Colonic mucosa (tissue), 4 donors: ENCODE data around the gene IFT81. TPM values are rescaled to one million over a fixed set of nuclear protein-coding genes. Genes with fewer than 3 reads are reported as not detected.

Experiments used
- DNase-seq: peaks from one replicate; pipeline ENCODE4 v3.0.0-alpha.2; 2020
- H3K27ac ChIP-seq: fragments of 200-600 bp; one replicate; pipeline ENCODE4 v1.8.0; 2021
- H3K27me3 ChIP-seq: fragments of 200-600 bp; one replicate; pipeline ENCODE4 v1.8.0; 2021
- H3K36me3 ChIP-seq: fragments of 200-600 bp; one replicate; pipeline ENCODE4 v1.8.0; 2021
- H3K4me1 ChIP-seq: fragments of 200-600 bp; one replicate; pipeline ENCODE4 v1.8.0; 2021; ENCODE audit warnings: mild to moderate bottlenecking
- H3K4me3 ChIP-seq: fragments of 200-600 bp; one replicate; pipeline ENCODE4 v1.8.0; 2021
- H3K9ac ChIP-seq, 2 donors: one replicate each; pipeline ENCODE4 v1.7.0; 2013; ENCODE audit warnings: control low read depth in 2 of 2, low read depth in 2 of 2, low read length in 2 of 2
- H3K9me3 ChIP-seq: fragments of 200-600 bp; one replicate; pipeline ENCODE4 v1.8.0; 2021
- intact Hi-C: fragments of 100-400 bp; cut with DNase I; formaldehyde crosslinking; loops from one replicate; pipeline ENCODE4 v1.14.1; 2022
- total RNA-seq, 2 donors: library from RNA; stranded (reverse); fragmentation: NEBNext Ultra II Directional in 1 of 2; extraction: Animal tissue kit (Norgen Biotek cat#: 25700) in 1 of 2; gene quantifications; one replicate each; pipeline ENCODE4 v1.2.1, GENCODE V29; 2021
- TF ChIP-seq, protein P1 (sequence below): fragments of 200-600 bp; IDR thresholded peaks from one replicate; pipeline ENCODE4 v1.8.0; 2022; ENCODE audit warnings: antibody characterized with exemption, mild to moderate bottlenecking
- donor health status: healthy.
- donor health status: DM: no; HTN: no; CAD: no.
- donor health status: DM: no; HTN: no; CAD: no.

IFT81 gene
- total RNA-seq, 2 donors from 2014 or later: 4.2 to 5.3 TPM

DNA sequence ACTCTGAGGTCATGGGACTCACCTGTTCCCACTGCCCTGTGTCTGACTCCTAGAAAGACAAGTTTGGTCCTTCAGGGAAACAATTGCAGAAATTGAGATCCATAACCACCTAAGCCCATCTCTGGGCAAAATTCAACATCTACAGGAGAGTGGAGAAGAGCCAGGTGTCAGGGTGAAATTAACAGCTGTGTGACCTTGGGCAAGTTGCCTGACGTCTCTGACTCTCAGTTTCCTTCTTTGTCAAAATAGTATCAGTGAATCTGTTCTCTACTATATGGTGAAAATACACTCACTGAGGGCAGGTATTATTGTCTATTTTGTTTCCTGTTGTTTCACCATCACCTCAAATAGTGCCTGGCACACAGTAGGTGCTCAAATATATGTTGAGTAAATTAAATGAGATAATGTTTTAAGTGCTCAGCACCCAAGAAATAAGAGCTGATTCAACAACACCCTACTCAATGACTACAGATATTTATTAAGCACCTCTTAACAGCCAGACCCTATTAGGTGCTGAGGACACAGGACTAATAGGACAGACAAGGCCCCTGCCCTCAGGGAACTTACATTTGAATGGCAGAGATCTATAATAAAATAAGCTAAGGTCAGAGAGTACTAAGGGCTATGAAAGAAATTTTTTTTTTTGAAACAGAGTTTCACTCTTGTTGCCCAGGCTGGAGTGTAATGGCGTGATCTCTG, 14.2 kb upstream of the IFT81 start:
- Histone ChIP-seq H3K4me3 (no peak overlapping the region), H3K27ac (peak overlapping the region; percentile 62)
- intact Hi-C loops: loop anchor here (10.0 kb wide), 1 partner anchor 135 kb away; no protein-coding TSS in a partner anchor

DNA sequence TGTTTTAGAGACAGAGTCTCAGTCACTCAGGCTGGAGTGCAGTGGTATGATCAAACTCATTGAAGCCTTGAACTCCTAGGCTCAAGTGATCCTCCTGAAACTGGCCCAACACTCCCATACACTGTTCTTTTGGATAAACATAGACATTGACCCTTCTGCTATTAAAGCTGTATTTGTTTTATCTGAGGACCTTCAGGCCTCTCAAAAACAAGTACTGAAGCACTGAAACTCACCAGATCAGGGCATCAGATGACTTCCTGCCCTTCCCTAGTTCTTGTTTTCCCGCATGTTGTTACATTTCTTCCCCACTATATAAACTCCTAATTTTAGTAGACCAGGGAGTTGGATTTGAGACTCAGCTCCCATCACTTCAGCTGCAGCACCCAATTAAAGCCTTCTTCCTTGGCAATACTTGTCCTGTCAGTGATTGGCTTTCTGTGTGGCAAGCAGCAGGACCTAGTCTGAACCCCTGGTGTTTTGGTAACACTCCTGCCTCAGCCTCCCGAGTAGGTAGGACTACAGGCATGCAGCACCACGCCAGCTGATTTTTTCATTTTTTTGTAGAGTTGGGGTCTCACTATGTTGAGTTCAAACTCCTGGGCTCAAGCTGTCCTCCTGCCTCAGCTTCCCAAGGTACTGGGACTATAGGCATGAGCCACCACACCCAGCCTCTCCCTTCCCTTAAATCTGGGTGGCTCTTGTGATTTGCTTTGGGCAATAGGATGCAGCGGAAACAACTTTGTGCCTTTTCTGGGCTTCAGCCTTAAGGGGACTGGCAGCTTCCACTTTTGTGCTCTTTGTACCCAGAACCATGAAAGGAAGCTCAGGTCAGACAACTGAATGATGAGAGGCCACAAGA, 12.5 kb upstream of the IFT81 start:
- no peaks in the 10 kb centered on the region for H3K27me3 ChIP-seq
- no peak for DNase-seq
- H3K27ac ChIP-seq: no peak overlapping the region

More for the DNA sequence above, 14.2 kb upstream of the IFT81 start:
- H3K4me1 ChIP-seq: no peaks in the 10 kb centered on the region
- H3K9ac ChIP-seq: no peak overlapping the region
- no peak for DNase-seq
- H3K9me3 ChIP-seq: no peaks in the 10 kb centered on the region
- H3K27me3 ChIP-seq: no peaks in the 10 kb centered on the region
- TF ChIP-seq, protein P1, sequence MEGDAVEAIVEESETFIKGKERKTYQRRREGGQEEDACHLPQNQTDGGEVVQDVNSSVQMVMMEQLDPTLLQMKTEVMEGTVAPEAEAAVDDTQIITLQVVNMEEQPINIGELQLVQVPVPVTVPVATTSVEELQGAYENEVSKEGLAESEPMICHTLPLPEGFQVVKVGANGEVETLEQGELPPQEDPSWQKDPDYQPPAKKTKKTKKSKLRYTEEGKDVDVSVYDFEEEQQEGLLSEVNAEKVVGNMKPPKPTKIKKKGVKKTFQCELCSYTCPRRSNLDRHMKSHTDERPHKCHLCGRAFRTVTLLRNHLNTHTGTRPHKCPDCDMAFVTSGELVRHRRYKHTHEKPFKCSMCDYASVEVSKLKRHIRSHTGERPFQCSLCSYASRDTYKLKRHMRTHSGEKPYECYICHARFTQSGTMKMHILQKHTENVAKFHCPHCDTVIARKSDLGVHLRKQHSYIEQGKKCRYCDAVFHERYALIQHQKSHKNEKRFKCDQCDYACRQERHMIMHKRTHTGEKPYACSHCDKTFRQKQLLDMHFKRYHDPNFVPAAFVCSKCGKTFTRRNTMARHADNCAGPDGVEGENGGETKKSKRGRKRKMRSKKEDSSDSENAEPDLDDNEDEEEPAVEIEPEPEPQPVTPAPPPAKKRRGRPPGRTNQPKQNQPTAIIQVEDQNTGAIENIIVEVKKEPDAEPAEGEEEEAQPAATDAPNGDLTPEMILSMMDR: no peak
- no peaks in the 10 kb centered on the region for H3K36me3 ChIP-seq

DNA sequence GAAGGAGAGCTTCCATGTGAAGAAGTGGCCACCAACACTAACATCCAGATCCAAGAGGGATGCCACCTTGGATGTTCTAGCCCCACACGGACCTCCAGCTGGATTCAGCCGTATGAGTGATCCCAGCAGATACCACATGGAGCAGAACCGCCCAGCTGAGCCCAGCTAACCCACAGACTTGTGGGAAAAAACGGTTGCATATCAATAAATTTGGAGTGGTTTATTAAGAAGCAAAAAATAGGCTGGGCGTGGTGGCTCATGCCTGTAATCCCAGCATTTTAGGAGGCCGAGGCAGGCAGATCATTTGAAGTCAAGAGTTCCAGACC, 11.9 kb upstream of the IFT81 start:
- DNase-seq: no peak
- TF ChIP-seq, protein P1: no peak
- no peak overlapping the region for H3K9ac ChIP-seq
- no peak overlapping the region for H3K4me3 ChIP-seq
- intact Hi-C loops: no loop called here
- no peaks in the 10 kb centered on the region for H3K9me3 ChIP-seq
- H3K36me3 ChIP-seq: no peaks in the 10 kb centered on the region
- H3K4me1 ChIP-seq: no peaks in the 10 kb centered on the region
- H3K27ac ChIP-seq: no peak overlapping the region
- H3K27me3 ChIP-seq: no peaks in the 10 kb centered on the region

More for the DNA sequence above, 12.5 kb upstream of the IFT81 start:
- Histone ChIP-seq H3K36me3 (no peaks in the 10 kb centered on the region), H3K9ac (no peak overlapping the region), H3K4me1 (no peaks in the 10 kb centered on the region), H3K9me3 (no peaks in the 10 kb centered on the region), H3K4me3 (no peak overlapping the region)
- TF ChIP-seq, protein P1: no peak
- intact Hi-C loops: no loop called here

DNA sequence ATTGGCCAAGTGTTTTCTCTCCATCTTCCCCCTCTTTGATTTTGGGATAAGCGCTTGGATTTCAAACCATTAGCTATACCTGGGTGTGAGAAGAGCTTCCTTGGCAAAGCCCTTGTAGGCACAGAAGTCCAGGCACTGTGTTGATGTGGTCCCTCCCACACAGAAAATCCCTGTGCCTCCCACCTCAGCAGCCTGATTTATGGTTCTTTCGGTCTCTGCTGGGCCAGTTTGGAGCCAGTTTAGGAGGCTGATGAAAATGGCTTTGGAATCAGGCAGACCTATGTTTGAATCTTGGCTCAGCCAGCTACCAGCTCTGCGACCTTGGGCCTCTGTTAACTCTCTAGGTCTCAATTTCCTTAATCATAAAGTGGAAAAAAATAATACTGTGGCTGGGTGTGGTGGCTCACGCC, 9.6 kb upstream of the IFT81 start:
- TF ChIP-seq, protein P1: no peak

DNA sequence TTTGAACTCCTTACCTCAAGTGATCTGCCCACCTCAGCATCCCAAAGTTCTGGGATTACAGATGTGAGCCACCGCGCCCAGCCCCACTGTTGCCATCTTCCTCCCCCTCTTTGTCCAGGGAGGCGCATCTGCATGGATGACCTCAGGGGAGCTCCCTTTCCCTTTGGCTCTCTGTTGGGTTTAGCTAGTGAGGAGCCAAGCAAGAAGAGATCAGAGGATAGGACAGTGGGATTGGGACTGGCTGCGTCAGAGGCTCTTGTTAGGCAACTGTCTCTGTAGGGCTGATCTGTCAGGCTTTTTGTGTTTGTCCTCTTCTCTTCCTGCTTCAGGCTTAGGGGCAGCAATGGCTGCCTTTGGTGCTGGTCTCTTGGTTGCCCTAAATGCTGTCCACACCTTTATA, 8.5 kb upstream of the IFT81 start:
- no peak overlapping the region for H3K4me3 ChIP-seq
- H3K27ac ChIP-seq: no peak overlapping the region
- no peak for DNase-seq
- intact Hi-C loops: no loop called here
- TF ChIP-seq, protein P1: no peak
- H3K27me3 ChIP-seq: no peaks in the 10 kb centered on the region
- no peaks in the 10 kb centered on the region for H3K9me3 ChIP-seq
- no peaks in the 10 kb centered on the region for H3K36me3 ChIP-seq
- no peak overlapping the region for H3K9ac ChIP-seq
- H3K4me1 ChIP-seq: no peaks in the 10 kb centered on the region

More for the DNA sequence above, 9.6 kb upstream of the IFT81 start:
- H3K9ac ChIP-seq: no peak overlapping the region
- no peaks in the 10 kb centered on the region for H3K27me3 ChIP-seq
- no peak overlapping the region for H3K4me3 ChIP-seq
- H3K9me3 ChIP-seq: no peaks in the 10 kb centered on the region
- no peak for DNase-seq
- H3K4me1 ChIP-seq: no peaks in the 10 kb centered on the region
- H3K36me3 ChIP-seq: no peaks in the 10 kb centered on the region
- H3K27ac ChIP-seq: no peak overlapping the region
- intact Hi-C loops: no loop called here
